PC-9 (cell line): ENCODE data around the gene SGCD.

ENCODE experiments used
- EZH2 ChIP-seq: fragments of 200-600 bp; sonication (generic); IDR thresholded peaks from 2 replicates; pipeline ENCODE4 v1.8.0; 2017; ENCODE audit warnings: antibody characterized with exemption, low read depth
- TF ChIP-seq, protein P1 (sequence below): fragments of 200-600 bp; sonication (generic); conservative IDR thresholded peaks from 2 replicates; pipeline ENCODE4 v1.6.1; 2017; ENCODE audit warnings: mixed run types, antibody characterized with exemption, mild to moderate bottlenecking, moderate library complexity

DNA sequence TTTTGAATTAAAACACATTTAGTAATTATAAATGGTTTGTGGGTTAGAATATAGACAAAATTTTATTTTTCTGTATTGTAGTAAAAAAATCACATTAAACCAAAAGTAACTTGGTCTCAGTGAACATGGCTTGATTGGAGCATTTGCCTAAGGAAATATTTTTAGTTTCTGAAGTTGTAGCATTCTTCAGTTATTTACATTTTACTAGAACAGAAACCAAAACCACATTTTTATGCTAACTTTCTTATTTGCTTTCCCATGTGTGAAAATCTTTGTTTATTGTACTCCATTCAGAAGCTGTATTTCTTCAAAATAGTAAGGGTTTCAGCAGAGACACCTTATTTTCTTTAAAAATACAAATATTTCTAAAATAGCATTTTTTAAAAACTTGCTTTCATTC, 129.9 kb downstream of the SGCD start:
- TF ChIP-seq, protein P1, sequence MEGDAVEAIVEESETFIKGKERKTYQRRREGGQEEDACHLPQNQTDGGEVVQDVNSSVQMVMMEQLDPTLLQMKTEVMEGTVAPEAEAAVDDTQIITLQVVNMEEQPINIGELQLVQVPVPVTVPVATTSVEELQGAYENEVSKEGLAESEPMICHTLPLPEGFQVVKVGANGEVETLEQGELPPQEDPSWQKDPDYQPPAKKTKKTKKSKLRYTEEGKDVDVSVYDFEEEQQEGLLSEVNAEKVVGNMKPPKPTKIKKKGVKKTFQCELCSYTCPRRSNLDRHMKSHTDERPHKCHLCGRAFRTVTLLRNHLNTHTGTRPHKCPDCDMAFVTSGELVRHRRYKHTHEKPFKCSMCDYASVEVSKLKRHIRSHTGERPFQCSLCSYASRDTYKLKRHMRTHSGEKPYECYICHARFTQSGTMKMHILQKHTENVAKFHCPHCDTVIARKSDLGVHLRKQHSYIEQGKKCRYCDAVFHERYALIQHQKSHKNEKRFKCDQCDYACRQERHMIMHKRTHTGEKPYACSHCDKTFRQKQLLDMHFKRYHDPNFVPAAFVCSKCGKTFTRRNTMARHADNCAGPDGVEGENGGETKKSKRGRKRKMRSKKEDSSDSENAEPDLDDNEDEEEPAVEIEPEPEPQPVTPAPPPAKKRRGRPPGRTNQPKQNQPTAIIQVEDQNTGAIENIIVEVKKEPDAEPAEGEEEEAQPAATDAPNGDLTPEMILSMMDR, result no peak
- no peak for TF ChIP-seq EZH2
